Activated CD4-positive, alpha-beta T cell treated with anti-CD3 and anti-CD28 coated beads for 36 hours (primary cell): ENCODE results near the gene OSBPL9. TPM values are rescaled to one million over a fixed set of nuclear protein-coding genes. Genes with fewer than 3 reads are reported as not detected.
A peak's percentile ranks its signal among the peaks of the same experiment; 100 is the strongest.
"Not testable (repeated sequence)": the region's sequence is repeated elsewhere in the genome, so short reads cannot be mapped to it uniquely, and the experiment has no call there.

Experiments
- ATAC-seq: fragments of 200-7000 bp; cut with Tn5 transposase; one replicate; pipeline ENCODE4 v1.10.0; 2021; ENCODE audit warnings: mild to moderate bottlenecking, moderate library complexity
- CTCF ChIA-PET: fragments of 350-600 bp; sonication (Branson Sonifier 250); formaldehyde crosslinking; loops from one replicate; lab custom pipeline; 2021; ENCODE audit warnings: antibody characterized with exemption; lab: Charles Lee
- POLR2A ChIA-PET: fragments of 350-600 bp; sonication (Branson Sonifier 250); formaldehyde crosslinking; loops from one replicate; lab custom pipeline; 2021; ENCODE audit warnings: antibody characterized with exemption, inconsistent platforms; lab: Charles Lee
- DNase-seq: peaks from one replicate; pipeline ENCODE4 v3.0.0-alpha.2; 2020
- H3K27ac Mint-ChIP-seq: one replicate; pipeline ENCODE4 v1.8.0; 2021; ENCODE audit warnings: mixed read lengths
- H3K27me3 Mint-ChIP-seq: one replicate; pipeline ENCODE4 v1.8.0; 2021; ENCODE audit warnings: mixed read lengths
- H3K36me3 Mint-ChIP-seq: one replicate; pipeline ENCODE4 v1.8.0; 2021; ENCODE audit warnings: low read depth, mixed read lengths
- H3K4me1 Mint-ChIP-seq: one replicate; pipeline ENCODE4 v1.8.0; 2021; ENCODE audit warnings: mixed read lengths
- H3K4me3 Mint-ChIP-seq: one replicate; pipeline ENCODE4 v1.8.0; 2021; ENCODE audit warnings: mild to moderate bottlenecking, moderate library complexity, mixed read lengths
- H3K9me3 Mint-ChIP-seq: one replicate; pipeline ENCODE4 v1.8.0; 2021; ENCODE audit warnings: low read depth, mixed read lengths
- intact Hi-C, 2 experiments: fragments of 100-400 bp; cut with DNase I in 1 of 2; cut with micrococcal nuclease in 1 of 2; formaldehyde crosslinking; loops; one replicate each; pipeline versions ENCODE4 v1.14.2 to v1.15.1; 2022 to 2024; cut with DNase I, micrococcal nuclease
- total RNA-seq, 2 experiments: library from RNA; stranded (reverse); gene quantifications; one replicate each; pipeline ENCODE4 v1.2.3, GENCODE V29; 2021

The OSBPL9 gene
- total RNA-seq, 2 experiments from 2014 or later: 46.2 to 64.5 TPM

GRCh38 chr1:51729156-51729823 lies 112.4 kb downstream of the OSBPL9 start:
- peak overlapping the region; percentile 83 for H3K27ac Mint-ChIP-seq
- peak; percentile 97 for DNase-seq
- H3K36me3 Mint-ChIP-seq: no peaks in the 10 kb centered on the region
- H3K4me3 Mint-ChIP-seq: peak overlapping the region; percentile 84
- intact Hi-C loops: loop anchor here (1.0 to 5.0 kb wide), 10 partner anchors 112 to 761 kb away; partner anchors contain the start of genes NRDC (in 2 of the 2), OSBPL9 (in 2 of the 2), BTF3L4 (in 1 of the 2) and CC2D1B (in 1 of the 2)
- ATAC-seq: peak; percentile 97
- no peaks in the 10 kb centered on the region for H3K27me3 Mint-ChIP-seq
- H3K4me1 Mint-ChIP-seq: peaks cover 40% of the 10 kb centered on the region
- H3K9me3 Mint-ChIP-seq: no peaks in the 10 kb centered on the region
- POLR2A ChIA-PET: interaction anchor here (0.6 to 1.1 kb wide), 2 partner anchors 99 to 327 kb away, joined by 3 to 4 read pairs; partner anchors contain the start of gene BTF3L4
- CTCF ChIA-PET: interaction anchor here (0.6 to 3.4 kb wide), 5 partner anchors 9 to 328 kb away, joined by 3 to 13 read pairs (median 4); no protein-coding TSS in a partner anchor

- no peaks in the 10 kb centered on the region for H3K27me3 Mint-ChIP-seq
- no peak for DNase-seq
- peaks cover 44% of the 10 kb centered on the region for H3K4me1 Mint-ChIP-seq
- H3K36me3 Mint-ChIP-seq: no peaks in the 10 kb centered on the region
- ChIA-PET CTCF (interaction anchor here (0.6 kb wide), 1 partner anchor 329 kb away, joined by 3 read pairs; no protein-coding TSS in a partner anchor), POLR2A (interaction anchor here (0.6 kb wide), 1 partner anchor 447 kb away, joined by 4 read pairs; no protein-coding TSS in a partner anchor)
- peak overlapping the region; percentile 94 for H3K27ac Mint-ChIP-seq
- peak; percentile 15 for ATAC-seq
- H3K9me3 Mint-ChIP-seq: no peaks in the 10 kb centered on the region
- peak overlapping the region; percentile 84 for H3K4me3 Mint-ChIP-seq
- intact Hi-C loops: loop anchor here (1.0 to 5.0 kb wide), 10 partner anchors 113 to 762 kb away; partner anchors contain the start of genes NRDC (in 2 of the 2), OSBPL9 (in 2 of the 2), BTF3L4 (in 1 of the 2) and CC2D1B (in 1 of the 2)
These were observed 113.0 kb downstream of the OSBPL9 start for GRCh38 chr1:51729824-51730301.

DNA sequence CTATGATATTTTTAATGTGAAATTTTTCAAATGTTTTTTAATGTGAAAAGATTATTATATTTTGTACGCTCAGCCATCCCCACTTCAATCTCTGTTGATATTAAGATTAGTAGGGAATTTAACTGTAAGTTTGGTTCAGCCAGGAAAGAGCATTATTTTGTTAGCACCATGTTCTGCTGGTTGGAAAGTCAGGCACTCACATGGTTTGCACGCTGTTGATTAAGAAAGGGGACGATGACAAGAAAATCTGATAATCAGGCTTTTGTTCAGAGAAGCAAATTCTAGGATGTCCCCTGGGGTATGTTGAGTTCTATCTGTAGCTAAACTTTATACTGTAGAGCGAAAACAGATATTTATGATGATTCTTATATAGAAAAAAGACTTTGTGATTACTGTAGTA lies 115.1 kb downstream of the OSBPL9 start:
- DNase-seq: no peak
- H3K27me3 Mint-ChIP-seq: no peaks in the 10 kb centered on the region
- no peaks in the 10 kb centered on the region for H3K36me3 Mint-ChIP-seq
- POLR2A ChIA-PET: no interaction called here
- H3K4me3 Mint-ChIP-seq: no peak overlapping the region
- no peak overlapping the region for H3K27ac Mint-ChIP-seq
- no peak for ATAC-seq
- CTCF ChIA-PET: interaction anchor here (0.6 to 1.5 kb wide), 4 partner anchors 10 to 882 kb away, joined by 3 to 4 read pairs (median 3); no protein-coding TSS in a partner anchor
- peaks cover 64% of the 10 kb centered on the region for H3K4me1 Mint-ChIP-seq
- H3K9me3 Mint-ChIP-seq: no peaks in the 10 kb centered on the region
- intact Hi-C loops: no loop called here

- Mint-ChIP-seq H3K4me3 (no peak overlapping the region), H3K36me3 (no peaks in the 10 kb centered on the region), H3K9me3 (no peaks in the 10 kb centered on the region), H3K27me3 (no peaks in the 10 kb centered on the region), H3K4me1 (peaks cover 65% of the 10 kb centered on the region), H3K27ac (no peak overlapping the region)
- no peak for DNase-seq
- ATAC-seq: no peak
- ChIA-PET POLR2A (no interaction called here), CTCF (interaction anchor here (0.6 to 1.5 kb wide), 4 partner anchors 9 to 883 kb away, joined by 3 to 4 read pairs (median 3); no protein-coding TSS in a partner anchor)
- intact Hi-C loops: no loop called here
These were observed 116.0 kb downstream of the OSBPL9 start for GRCh38 chr1:51732701-51733425.

DNA sequence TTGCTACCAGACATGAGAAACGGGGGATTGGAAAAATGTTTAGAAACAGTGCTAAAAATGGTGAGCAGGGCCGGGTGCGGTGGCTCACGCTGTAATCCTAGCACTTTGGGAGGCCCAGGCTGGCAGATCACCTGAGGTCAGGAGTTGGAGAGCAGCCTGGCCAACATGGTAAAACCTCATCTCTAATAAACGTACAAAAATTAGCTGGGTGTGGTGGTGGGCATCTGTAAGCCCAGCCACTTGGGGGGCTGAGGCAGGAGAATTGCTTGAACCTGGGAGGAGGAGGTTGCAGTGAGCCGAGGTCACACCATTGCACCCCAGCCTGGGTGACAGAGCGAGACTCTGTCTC lies 116.5 kb downstream of the OSBPL9 start:
- intact Hi-C loops, H3K27me3 Mint-ChIP-seq, ATAC-seq, H3K36me3 Mint-ChIP-seq, POLR2A ChIA-PET, DNase-seq, H3K9me3 Mint-ChIP-seq, H3K27ac Mint-ChIP-seq, H3K4me3 Mint-ChIP-seq: not testable (repeated sequence)
- CTCF ChIA-PET: interaction anchor here (1.2 to 1.5 kb wide), 3 partner anchors 9 to 35 kb away, joined by 3 to 4 read pairs (median 4); no protein-coding TSS in a partner anchor
- peaks cover 62% of the 10 kb centered on the region for H3K4me1 Mint-ChIP-seq

GRCh38 chr1:51733793-51734522 lies 117.1 kb downstream of the OSBPL9 start:
- Mint-ChIP-seq H3K4me1 (peaks cover 62% of the 10 kb centered on the region), H3K4me3 (no peak overlapping the region), H3K9me3 (no peaks in the 10 kb centered on the region), H3K27ac (no peak overlapping the region), H3K27me3 (no peaks in the 10 kb centered on the region), H3K36me3 (no peaks in the 10 kb centered on the region)
- intact Hi-C loops: no loop called here
- POLR2A ChIA-PET: no interaction called here
- CTCF ChIA-PET: interaction anchor here (1.3 kb wide), 1 partner anchor 35 kb away, joined by 4 read pairs; no protein-coding TSS in a partner anchor
- ATAC-seq: no peak
- DNase-seq: no peak

GRCh38 chr1:51734896-51735745 lies 118.2 kb downstream of the OSBPL9 start:
- ChIA-PET CTCF (interaction anchor here (0.6 kb wide), 1 partner anchor 546 kb away, joined by 3 read pairs; no protein-coding TSS in a partner anchor), POLR2A (no interaction called here)
- peak; percentile 64 for ATAC-seq
- peaks cover 66% of the 10 kb centered on the region for H3K4me1 Mint-ChIP-seq
- H3K27me3 Mint-ChIP-seq: no peaks in the 10 kb centered on the region
- no peak for DNase-seq
- H3K9me3 Mint-ChIP-seq: no peaks in the 10 kb centered on the region
- no peak overlapping the region for H3K4me3 Mint-ChIP-seq
- intact Hi-C loops: no loop called here
- H3K27ac Mint-ChIP-seq: peak overlapping the region; percentile 26
- no peaks in the 10 kb centered on the region for H3K36me3 Mint-ChIP-seq

DNA sequence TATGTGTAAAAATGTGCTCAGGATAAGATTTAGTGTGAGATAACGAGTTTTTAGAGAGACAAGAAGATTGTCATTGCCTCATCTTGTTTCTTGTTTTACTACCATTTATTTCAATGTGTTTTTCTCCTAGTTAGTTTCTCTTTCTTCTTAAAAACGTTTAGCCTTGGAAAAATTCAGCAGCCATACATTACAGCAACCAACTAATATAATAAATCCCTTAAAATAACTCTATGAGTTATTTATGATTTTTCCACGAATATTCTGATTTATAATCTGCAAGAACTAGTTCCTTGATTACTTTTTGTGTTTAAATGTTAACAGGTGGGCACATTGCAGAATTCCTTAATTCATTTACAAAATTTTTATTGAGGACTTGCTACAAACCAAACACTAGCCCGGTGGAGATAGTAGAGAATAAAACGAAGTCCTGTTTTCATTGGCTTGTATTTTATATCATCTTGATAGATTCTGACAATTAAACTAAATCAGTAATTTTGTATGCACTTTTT lies 118.9 kb downstream of the OSBPL9 start:
- DNase-seq (no peak), ATAC-seq (no peak)
- Mint-ChIP-seq H3K4me1 (peaks cover 68% of the 10 kb centered on the region), H3K27ac (no peak overlapping the region), H3K36me3 (no peaks in the 10 kb centered on the region), H3K4me3 (no peak overlapping the region), H3K27me3 (no peaks in the 10 kb centered on the region), H3K9me3 (no peaks in the 10 kb centered on the region)
- intact Hi-C loops: no loop called here
- CTCF ChIA-PET: interaction anchor here (0.9 kb wide), 1 partner anchor 239 kb away, joined by 3 read pairs; no protein-coding TSS in a partner anchor
- POLR2A ChIA-PET: no interaction called here

DNA sequence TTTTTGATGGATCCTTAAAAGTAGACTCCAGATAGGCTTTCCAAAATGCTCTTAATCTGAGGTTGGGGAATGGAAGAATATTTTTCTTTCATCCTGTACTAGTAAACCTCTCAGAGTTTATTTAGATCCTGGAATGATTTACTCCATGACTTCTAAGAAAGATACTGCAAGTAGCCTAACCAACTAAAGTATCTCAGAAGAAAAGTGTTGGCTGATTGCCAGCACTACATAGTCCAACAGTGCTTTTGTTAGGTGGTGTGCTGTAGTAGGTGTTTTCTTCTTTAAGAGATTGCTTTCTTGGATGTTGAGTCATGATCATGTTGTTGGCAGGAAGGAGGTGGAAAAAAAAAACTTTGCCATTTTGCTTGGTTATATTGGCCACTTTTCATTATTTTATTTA lies 119.8 kb downstream of the OSBPL9 start:
- Mint-ChIP-seq H3K9me3 (no peaks in the 10 kb centered on the region), H3K36me3 (peaks cover under 1% of the 10 kb centered on the region), H3K4me3 (no peak overlapping the region), H3K4me1 (peaks cover 66% of the 10 kb centered on the region), H3K27me3 (no peaks in the 10 kb centered on the region), H3K27ac (no peak overlapping the region)
- ATAC-seq (peak; percentile 70), DNase-seq (no peak)
- CTCF ChIA-PET: interaction anchor here (0.7 to 0.9 kb wide), 3 partner anchors 32 to 238 kb away, joined by 3 to 4 read pairs (median 3); no protein-coding TSS in a partner anchor
- intact Hi-C loops: no loop called here
- POLR2A ChIA-PET: interaction anchor here (0.7 kb wide), 1 partner anchor 1999 kb away, joined by 3 read pairs; no protein-coding TSS in a partner anchor

DNA sequence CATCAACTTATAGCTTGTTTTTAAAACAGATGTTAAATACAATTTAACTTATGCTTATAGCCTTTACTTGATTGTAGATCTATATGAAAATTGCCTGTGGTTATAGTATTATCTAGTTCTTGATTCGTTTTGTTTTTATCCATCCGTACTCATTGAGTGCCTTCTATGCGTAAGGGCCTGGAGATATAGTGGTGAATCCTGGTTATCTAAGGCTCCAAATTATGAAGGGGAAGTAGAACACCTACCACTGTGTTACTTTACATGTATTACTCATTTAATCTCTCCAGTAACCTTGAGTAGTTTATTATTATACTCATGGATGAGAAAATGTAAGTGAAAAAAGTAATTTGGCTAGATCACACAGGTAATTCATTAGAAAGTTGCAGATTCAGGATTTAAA lies 121.8 kb downstream of the OSBPL9 start:
- H3K27me3 Mint-ChIP-seq: no peaks in the 10 kb centered on the region
- DNase-seq: no peak
- peaks cover 53% of the 10 kb centered on the region for H3K4me1 Mint-ChIP-seq
- CTCF ChIA-PET: interaction anchor here (1.0 to 1.5 kb wide), 3 partner anchors 10 to 30 kb away, joined by 3 to 6 read pairs (median 4); no protein-coding TSS in a partner anchor
- H3K9me3 Mint-ChIP-seq: no peaks in the 10 kb centered on the region
- no peak overlapping the region for H3K27ac Mint-ChIP-seq
- H3K4me3 Mint-ChIP-seq: no peak overlapping the region
- intact Hi-C loops: no loop called here
- H3K36me3 Mint-ChIP-seq: peaks cover 3% of the 10 kb centered on the region
- POLR2A ChIA-PET: no interaction called here
- no peak for ATAC-seq
